Glutamatergic neuron (in vitro differentiated cells): ENCODE data around the gene RAB27A. TPM values are rescaled to one million over a fixed set of nuclear protein-coding genes. Genes with fewer than 3 reads are reported as not detected.

Source experiments
- DNase-seq: peaks from one replicate; pipeline ENCODE4 v3.0.0; 2022
- H3K27ac Mint-ChIP-seq: one replicate; pipeline ENCODE4 v1.8.0; 2020; ENCODE audit warnings: mild to moderate bottlenecking, mixed read lengths, inconsistent platforms; ENCODE audit not compliant: unreplicated experiment
- H3K27me3 Mint-ChIP-seq: one replicate; pipeline ENCODE4 v1.8.0; 2020; ENCODE audit warnings: mild to moderate bottlenecking, moderate library complexity, mixed read lengths, inconsistent platforms; ENCODE audit not compliant: unreplicated experiment
- H3K36me3 Mint-ChIP-seq: one replicate; pipeline ENCODE4 v1.8.0; 2020; ENCODE audit warnings: mild to moderate bottlenecking, mixed read lengths, inconsistent platforms; ENCODE audit not compliant: unreplicated experiment
- H3K4me1 Mint-ChIP-seq: one replicate; pipeline ENCODE4 v1.8.0; 2020; ENCODE audit warnings: mild to moderate bottlenecking, low read depth, mixed read lengths, inconsistent platforms; ENCODE audit not compliant: unreplicated experiment
- H3K4me3 Mint-ChIP-seq: one replicate; pipeline ENCODE4 v1.8.0; 2020; ENCODE audit warnings: mild to moderate bottlenecking, mixed read lengths, inconsistent platforms; ENCODE audit not compliant: unreplicated experiment
- H3K9me3 Mint-ChIP-seq: one replicate; pipeline ENCODE4 v1.8.0; 2020; ENCODE audit warnings: mild to moderate bottlenecking, moderate library complexity, mixed read lengths, inconsistent platforms; ENCODE audit not compliant: unreplicated experiment
- CTCF ChIP-seq: fragments of 200-600 bp; sonication (generic); IDR thresholded peaks from one replicate; pipeline ENCODE4 v1.5.0; 2021; ENCODE audit not compliant: partially characterized antibody, unreplicated experiment
- total RNA-seq: library from RNA; stranded (reverse); fragmentation: NEBNext Ultra II Directional; extraction: Animal tissue kit (Norgen Biotek cat#: 25700); gene quantifications from one replicate; pipeline ENCODE4 v1.2.1, GENCODE V29; 2021; ENCODE audit not compliant: unreplicated experiment

Gene RAB27A
- total RNA-seq, 1 donor from 2014 or later, result 4.9 TPM

- Mint-ChIP-seq H3K4me1 (no peaks in the 10 kb centered on the region), H3K27me3 (peaks cover 5% of the 10 kb centered on the region), H3K27ac (no peak overlapping the region), H3K36me3 (no peaks in the 10 kb centered on the region), H3K9me3 (peaks cover 2% of the 10 kb centered on the region), H3K4me3 (no peak overlapping the region)
- no peak for TF ChIP-seq CTCF
- DNase-seq, result no peak
Measured at GRCh38 chr15:55279746-55280351, 9.8 kb downstream of the RAB27A start.

DNA sequence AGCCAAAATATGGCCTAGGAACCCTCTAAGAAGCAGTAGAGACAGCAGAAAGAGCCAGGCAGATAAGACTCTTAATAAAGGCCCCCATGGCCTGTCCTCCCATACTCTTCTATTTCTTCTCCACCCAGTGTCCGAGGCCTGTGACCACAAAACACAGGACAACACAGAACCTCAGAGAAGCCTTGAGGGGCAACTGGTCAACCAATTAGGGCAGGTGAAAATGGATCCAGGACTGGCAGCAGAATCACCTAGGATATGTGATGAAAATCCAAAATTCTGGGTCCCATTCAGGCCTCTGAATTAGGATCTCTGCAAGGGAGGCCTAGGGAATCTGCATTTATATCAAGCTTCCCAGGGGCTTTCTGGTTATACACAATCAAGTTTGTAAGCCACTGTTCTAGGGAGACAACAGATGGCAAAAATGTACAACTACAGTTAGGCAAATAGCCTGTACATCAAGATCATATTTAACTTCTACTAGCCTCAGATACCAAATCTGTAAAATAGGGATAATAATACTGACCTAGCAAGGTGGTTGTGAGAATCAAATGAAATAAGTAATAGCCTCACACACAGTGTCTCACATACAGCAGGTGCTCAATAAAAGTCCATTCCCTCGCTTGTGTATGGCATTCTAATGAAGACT, 10.4 kb downstream of the RAB27A start:
- no peak overlapping the region for H3K27ac Mint-ChIP-seq
- peaks cover 2% of the 10 kb centered on the region for H3K9me3 Mint-ChIP-seq
- H3K27me3 Mint-ChIP-seq, result peaks cover 5% of the 10 kb centered on the region

GRCh38 chr15:55277715-55278114, 11.9 kb downstream of the RAB27A start:
- no peaks in the 10 kb centered on the region for H3K4me1 Mint-ChIP-seq
- H3K27ac Mint-ChIP-seq, result no peak overlapping the region
- no peak overlapping the region for H3K4me3 Mint-ChIP-seq
- H3K36me3 Mint-ChIP-seq, result no peaks in the 10 kb centered on the region
- TF ChIP-seq CTCF, result no peak
- DNase-seq, result no peak
- peaks cover 5% of the 10 kb centered on the region for H3K27me3 Mint-ChIP-seq
- peaks cover 2% of the 10 kb centered on the region for H3K9me3 Mint-ChIP-seq

More for the DNA sequence above, 10.4 kb downstream of the RAB27A start:
- Mint-ChIP-seq H3K36me3 (no peaks in the 10 kb centered on the region), H3K4me1 (no peaks in the 10 kb centered on the region), H3K4me3 (no peak overlapping the region)
- DNase-seq, result no peak
- TF ChIP-seq CTCF, result no peak

- Mint-ChIP-seq H3K27ac (no peak overlapping the region), H3K4me3 (no peak overlapping the region), H3K36me3 (no peaks in the 10 kb centered on the region), H3K4me1 (no peaks in the 10 kb centered on the region), H3K9me3 (peaks cover 2% of the 10 kb centered on the region), H3K27me3 (peaks cover 5% of the 10 kb centered on the region)
- TF ChIP-seq CTCF, result no peak
- DNase-seq, result no peak
Measured at GRCh38 chr15:55277116-55277564, 12.5 kb downstream of the RAB27A start.

DNA sequence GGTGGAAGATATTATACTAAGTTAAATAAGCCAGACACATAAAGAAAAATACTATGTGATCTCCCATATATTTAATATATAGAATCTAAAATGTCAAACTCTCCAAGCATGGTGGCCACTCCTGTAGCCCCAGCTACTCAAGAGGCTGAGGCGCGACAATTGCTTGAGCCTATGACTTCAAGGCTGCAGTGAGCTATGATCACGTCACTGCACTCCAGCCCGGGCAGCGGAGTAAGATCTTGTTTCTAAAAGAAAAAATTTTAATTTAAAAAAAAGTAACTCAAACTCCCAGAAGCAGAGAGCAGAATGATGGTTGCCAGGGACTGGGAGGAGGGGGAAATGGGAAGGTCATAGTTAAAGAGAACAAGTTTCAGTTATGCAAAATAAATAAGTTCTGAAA, 13.3 kb downstream of the RAB27A start:
- H3K27ac Mint-ChIP-seq, result no peak overlapping the region

More for the DNA sequence above, 13.3 kb downstream of the RAB27A start:
- Mint-ChIP-seq H3K36me3 (no peaks in the 10 kb centered on the region), H3K4me3 (no peak overlapping the region), H3K9me3 (peaks cover 2% of the 10 kb centered on the region), H3K27me3 (peaks cover 5% of the 10 kb centered on the region), H3K4me1 (no peaks in the 10 kb centered on the region)
- DNase-seq, result no peak
- no peak for TF ChIP-seq CTCF
